Neural cell (in vitro differentiated cells): Measurements from ENCODE around the gene MRC2. TPM values are rescaled to one million over a fixed set of nuclear protein-coding genes. Genes with fewer than 3 reads are reported as not detected.

ENCODE experiments used
- H2AFZ ChIP-seq: fragments of 200-600, 300-800 bp; sonication (generic), shearing (Covaris generic); 2 replicates; pipeline ENCODE4 v1.6.0; 2014; ENCODE audit warnings: low read depth, mild to moderate bottlenecking, antibody characterized with exemption, low read length, moderate library complexity
- H3F3A ChIP-seq: fragments of 200-600 bp; shearing (Covaris generic); 2 replicates; pipeline ENCODE4 v1.6.1; 2016; ENCODE audit warnings: mild to moderate bottlenecking, moderate library complexity, mixed read lengths, antibody characterized with exemption, low read length; ENCODE audit not compliant: insufficient read depth, poor library complexity, severe bottlenecking
- H3K27ac ChIP-seq: fragments of 200-600, 300-800 bp; sonication (generic), shearing (Covaris generic); 2 replicates; pipeline ENCODE4 v1.5.1; 2014; ENCODE audit warnings: mild to moderate bottlenecking, low read length, moderate library complexity
- H3K27me3 ChIP-seq: fragments of 300-800, 200-600 bp; sonication (generic), shearing (Covaris generic); 2 replicates; pipeline ENCODE4 v1.6.0; 2014; ENCODE audit warnings: mild to moderate bottlenecking, low read depth, low read length, moderate library complexity; ENCODE audit not compliant: insufficient read depth
- H3K36me3 ChIP-seq: fragments of 300-800, 200-600 bp; sonication (generic), shearing (Covaris generic); 2 replicates; pipeline ENCODE4 v1.5.1; 2014; ENCODE audit warnings: mild to moderate bottlenecking, antibody characterized with exemption, low read length, moderate library complexity; ENCODE audit not compliant: insufficient read depth
- H3K4me2 ChIP-seq: fragments of 300-800, 200-600 bp; sonication (generic), shearing (Covaris generic); 2 replicates; pipeline ENCODE4 v1.6.0; 2014; ENCODE audit warnings: mild to moderate bottlenecking, low read length
- H3K4me3 ChIP-seq: fragments of 300-800, 200-600 bp; sonication (generic), shearing (Covaris generic); 2 replicates; pipeline ENCODE4 v1.5.1; 2014; ENCODE audit warnings: mild to moderate bottlenecking, low read length, moderate library complexity
- H3K79me2 ChIP-seq: fragments of 200-600 bp; shearing (Covaris generic); replicated peaks from 2 replicates; pipeline ENCODE4 v1.6.0; 2014; ENCODE audit warnings: mild to moderate bottlenecking, low read length, moderate library complexity; ENCODE audit not compliant: insufficient read depth
- H3K9ac ChIP-seq: fragments of 300-800, 200-600 bp; sonication (generic), shearing (Covaris generic); 2 replicates; pipeline ENCODE4 v1.6.1; 2016; ENCODE audit warnings: mild to moderate bottlenecking, low read length, mixed read lengths
- H3K9me2 ChIP-seq: fragments of 200-600 bp; shearing (Covaris generic); 2 replicates; pipeline ENCODE4 v1.6.1; 2016; ENCODE audit warnings: mild to moderate bottlenecking, low read length, mixed read lengths; ENCODE audit not compliant: insufficient read depth
- H3K9me3 ChIP-seq: fragments of 200-600, 300-800 bp; sonication (generic), shearing (Covaris generic); 2 replicates; pipeline ENCODE4 v1.6.1; 2016; ENCODE audit warnings: mild to moderate bottlenecking, mixed run types, low read length, moderate library complexity, mixed read lengths
- H4K20me1 ChIP-seq: fragments of 200-600 bp; shearing (Covaris generic); 2 replicates; pipeline ENCODE4 v1.6.1; 2016; ENCODE audit warnings: mild to moderate bottlenecking, mixed run types; ENCODE audit not compliant: insufficient read depth
- CTCF ChIP-seq: fragments of 450-650 bp; IDR thresholded peaks from 2 replicates; pipeline ENCODE4 v1.5.1; 2014; ENCODE audit warnings: antibody characterized with exemption, mild to moderate bottlenecking, moderate library complexity; ENCODE audit not compliant: poor library complexity, severe bottlenecking
- EP300 ChIP-seq: fragments of 450-650 bp; conservative IDR thresholded peaks from 2 replicates; pipeline ENCODE4 v1.6.1; 2014; ENCODE audit warnings: antibody characterized with exemption, mild to moderate bottlenecking, moderate library complexity; ENCODE audit not compliant: poor library complexity, severe bottlenecking
- EZH2 ChIP-seq: fragments of 200-600, 300-800 bp; shearing (Covaris generic), sonication (generic); IDR thresholded peaks from 2 replicates; pipeline ENCODE4 v1.6.1; 2014; ENCODE audit warnings: antibody characterized with exemption, low read length, borderline replicate concordance, mild to moderate bottlenecking; ENCODE audit not compliant: insufficient read depth, poor library complexity, severe bottlenecking
- MXI1 ChIP-seq: fragments of 450-650 bp; conservative IDR thresholded peaks from 2 replicates; pipeline ENCODE4 v1.6.1; 2014; ENCODE audit warnings: antibody characterized with exemption, mild to moderate bottlenecking; ENCODE audit not compliant: poor library complexity, severe bottlenecking
- POLR2AphosphoS5 ChIP-seq: IDR thresholded peaks from 2 replicates; pipeline ENCODE4 v1.6.1; 2012
- RAD21 ChIP-seq: fragments of 450-650 bp; conservative IDR thresholded peaks from 2 replicates; pipeline ENCODE4 v1.6.1; 2014; ENCODE audit warnings: antibody characterized with exemption, mild to moderate bottlenecking, moderate library complexity
- REST ChIP-seq: IDR thresholded peaks from 2 replicates; pipeline ENCODE4 v1.6.1; 2012; ENCODE audit warnings: borderline replicate concordance
- SMC3 ChIP-seq: fragments of 450-650 bp; conservative IDR thresholded peaks from 2 replicates; pipeline ENCODE4 v1.6.1; 2014; ENCODE audit warnings: antibody characterized with exemption, mild to moderate bottlenecking, moderate library complexity; ENCODE audit not compliant: poor library complexity
- TAF1 ChIP-seq: IDR thresholded peaks from 2 replicates; pipeline ENCODE4 v1.6.1; 2012; ENCODE audit warnings: low read depth
- polyA plus RNA-seq: library from polyadenylated mRNA; depleted of rRNA; stranded (reverse); fragments of >200 nt; gene quantifications from 2 replicates; pipeline ENCODE4 v1.2.3, GENCODE V29; 2014

The MRC2 gene
- polyA plus RNA-seq, 1 donor from 2014 or later, result 0.36 TPM

GRCh38 chr17:62658136-62658920, 30.9 kb downstream of the MRC2 start:
- no peaks in the 10 kb centered on the region for H3K36me3 ChIP-seq
- H3F3A ChIP-seq, result no peaks in the 10 kb centered on the region
- no peaks in the 10 kb centered on the region for H4K20me1 ChIP-seq
- no peak overlapping the region for H3K27ac ChIP-seq
- no peak overlapping the region for H3K4me3 ChIP-seq
- H3K9ac ChIP-seq, result no peak overlapping the region
- H3K9me2 ChIP-seq, result no peaks in the 10 kb centered on the region
- no peaks in the 10 kb centered on the region for H3K27me3 ChIP-seq
- H2AFZ ChIP-seq, result no peak overlapping the region
- no peak overlapping the region for H3K4me2 ChIP-seq
- H3K79me2 ChIP-seq, result no peaks in the 10 kb centered on the region
- TF ChIP-seq POLR2AphosphoS5 (no peak), EZH2 (no peak), SMC3 (no peak), MXI1 (no peak), REST (no peak), TAF1 (no peak), CTCF (no peak), RAD21 (no peak), EP300 (no peak)
- H3K9me3 ChIP-seq, result no peaks in the 10 kb centered on the region

GRCh38 chr17:62660629-62661118, 33.2 kb downstream of the MRC2 start:
- H3K9me3 ChIP-seq, result no peaks in the 10 kb centered on the region
- no peak overlapping the region for H3K9ac ChIP-seq
- no peak overlapping the region for H3K27ac ChIP-seq
- no peaks in the 10 kb centered on the region for H4K20me1 ChIP-seq
- no peaks in the 10 kb centered on the region for H3F3A ChIP-seq
- no peaks in the 10 kb centered on the region for H3K36me3 ChIP-seq
- no peak overlapping the region for H2AFZ ChIP-seq
- TF ChIP-seq POLR2AphosphoS5 (no peak), RAD21 (no peak), TAF1 (no peak), MXI1 (no peak), CTCF (no peak), EZH2 (no peak), REST (no peak), SMC3 (no peak), EP300 (no peak)
- H3K27me3 ChIP-seq, result no peaks in the 10 kb centered on the region
- no peaks in the 10 kb centered on the region for H3K79me2 ChIP-seq
- no peak overlapping the region for H3K4me3 ChIP-seq
- no peaks in the 10 kb centered on the region for H3K9me2 ChIP-seq
- no peak overlapping the region for H3K4me2 ChIP-seq
